Measurements from ENCODE around the gene ZIM2.

Gene ZIM2

GRCh38 chr19:56840451-56841192 is at the start of gene ZIM2, which contains the start of gene PEG3:
ZIM2 (minus strand) TSS chr19:56840726; CDS start chr19:56824277, 16,449 bp downstream.
PEG3 (minus strand) TSS chr19:56840726; CDS start chr19:56824655, 16,071 bp downstream.
- Histone ChIP-seq H3K36me3 (ENCODE audit: low read length) (no peaks in the 10 kb centered on the region), H4K20me1 (ENCODE audit: low read depth, low read length) (no peaks in the 10 kb centered on the region), H3K9me3 (ENCODE audit: insufficient read depth, low read length) (peaks cover 8% of the 10 kb centered on the region; the same call in 1 of the 2 replicates), H3F3A (ENCODE audit: insufficient read depth) (no peaks in the 10 kb centered on the region), H3K79me2 (ENCODE audit: insufficient read depth, low read length) (no peaks in the 10 kb centered on the region), H2AFZ (ENCODE audit: low read depth, low read length, severe bottlenecking) (no peak within 1 kb of the TSS), H3K27ac (ENCODE audit: low read depth, low read length) (no peak within 1 kb of the TSS), H3K4me3 (ENCODE audit: insufficient read depth, low read length, poor library complexity, severe bottlenecking) (no peak within 1 kb of the TSS), H3K9me2 (replicated peaks; ENCODE audit: insufficient read depth, low read length) (no peaks in the 10 kb centered on the region), H3K4me2 (ENCODE audit: low read depth, low read length, poor library complexity, severe bottlenecking) (no peak within 1 kb of the TSS), H3K9ac (ENCODE audit: low read length) (no peak within 1 kb of the TSS), H3K27me3 (ENCODE audit: low read length) (no peaks in the 10 kb centered on the region)
- TF ChIP-seq CTCF (IDR thresholded peaks at IDR 0.05; ENCODE audit: insufficient read depth, low read length, poor library complexity, severe bottlenecking) = no peak
- TF ChIP-seq EZH2phosphoT487 (conservative IDR thresholded peaks at IDR 0.05; ENCODE audit: low read length) = no peak

- no peak overlapping the region for H3K9ac ChIP-seq (ENCODE audit: low read length)
- H3K4me3 ChIP-seq (ENCODE audit: insufficient read depth, low read length, poor library complexity, severe bottlenecking) = no peak overlapping the region
- H3K36me3 ChIP-seq (ENCODE audit: low read length) = no peaks in the 10 kb centered on the region
- H3K4me2 ChIP-seq (ENCODE audit: low read depth, low read length, poor library complexity, severe bottlenecking) = no peak overlapping the region
- H3K27ac ChIP-seq (ENCODE audit: low read depth, low read length) = no peak overlapping the region
- no peaks in the 10 kb centered on the region for H3K9me2 ChIP-seq (replicated peaks; ENCODE audit: insufficient read depth, low read length)
- H3K9me3 ChIP-seq (ENCODE audit: insufficient read depth, low read length) = peaks cover 3% of the 10 kb centered on the region; the same call in 1 of the 2 replicates
- H3F3A ChIP-seq (ENCODE audit: insufficient read depth) = no peaks in the 10 kb centered on the region
- no peaks in the 10 kb centered on the region for H4K20me1 ChIP-seq (ENCODE audit: low read depth, low read length)
- H2AFZ ChIP-seq (ENCODE audit: low read depth, low read length, severe bottlenecking) = no peak overlapping the region
- H3K27me3 ChIP-seq (ENCODE audit: low read length) = no peaks in the 10 kb centered on the region
- no peak for TF ChIP-seq CTCF (IDR thresholded peaks at IDR 0.05; ENCODE audit: insufficient read depth, low read length, poor library complexity, severe bottlenecking)
- no peak for TF ChIP-seq EZH2phosphoT487 (conservative IDR thresholded peaks at IDR 0.05; ENCODE audit: low read length)
- no peaks in the 10 kb centered on the region for H3K79me2 ChIP-seq (ENCODE audit: insufficient read depth, low read length)
Observed at GRCh38 chr19:56885173-56885985, 44.9 kb upstream of the ZIM2 start.

- Histone ChIP-seq H2AFZ (ENCODE audit: low read depth, low read length, severe bottlenecking) (no peak overlapping the region), H4K20me1 (ENCODE audit: low read depth, low read length) (no peaks in the 10 kb centered on the region), H3K27ac (ENCODE audit: low read depth, low read length) (no peak overlapping the region), H3K79me2 (ENCODE audit: insufficient read depth, low read length) (no peaks in the 10 kb centered on the region), H3K27me3 (ENCODE audit: low read length) (no peaks in the 10 kb centered on the region), H3K9ac (ENCODE audit: low read length) (no peak overlapping the region), H3K9me3 (ENCODE audit: insufficient read depth, low read length) (no peaks in the 10 kb centered on the region), H3K9me2 (replicated peaks; ENCODE audit: insufficient read depth, low read length) (no peaks in the 10 kb centered on the region), H3K36me3 (ENCODE audit: low read length) (no peaks in the 10 kb centered on the region), H3K4me2 (ENCODE audit: low read depth, low read length, poor library complexity, severe bottlenecking) (no peak overlapping the region), H3F3A (ENCODE audit: insufficient read depth) (no peaks in the 10 kb centered on the region), H3K4me3 (ENCODE audit: insufficient read depth, low read length, poor library complexity, severe bottlenecking) (no peak overlapping the region)
- TF ChIP-seq EZH2phosphoT487 (conservative IDR thresholded peaks at IDR 0.05; ENCODE audit: low read length) (no peak), CTCF (IDR thresholded peaks at IDR 0.05; ENCODE audit: insufficient read depth, low read length, poor library complexity, severe bottlenecking) (no peak)
Observed at GRCh38 chr19:56884441-56884840, 43.9 kb upstream of the ZIM2 start.
